H1 (cell line): ENCODE data around the gene SLFN13. TPM values are rescaled to one million over a fixed set of nuclear protein-coding genes. Genes with fewer than 3 reads are reported as not detected.

Source experiments
- CTCF ChIA-PET: fragments of 300-600 bp; sonication (Branson Sonifier 250); formaldehyde crosslinking; loops from one replicate; lab custom pipeline; 2021; ENCODE audit not compliant: partially characterized antibody; lab: Charles Lee
- POLR2A ChIA-PET: fragments of 300-600 bp; sonication (Branson Sonifier 250); formaldehyde crosslinking; loops from one replicate; lab custom pipeline; 2021; ENCODE audit warnings: inconsistent platforms; ENCODE audit not compliant: partially characterized antibody; lab: Charles Lee
- DNase-seq, 2 experiments: peaks; one replicate each; pipeline versions ENCODE4 v3.0.0 to v3.0.0-alpha.2; 2010 to 2022; ENCODE audit warnings: low spot score in 2 of 2, low read depth in 1 of 2, mixed read lengths in 1 of 2
- FAIRE-seq: peaks from 2 replicates; lab custom pipeline; 2011; peaks lifted over from hg19 to GRCh38; lab: Jason Lieb, UNC
- H2AFZ ChIP-seq: 2 replicates; pipeline ENCODE4 v1.8.1; 2012; ENCODE audit warnings: low read length, inconsistent platforms
- H2AK5ac ChIP-seq: 2 replicates; pipeline ENCODE4 v1.6.1; 2013; ENCODE audit warnings: low read depth, low read length
- H2BK120ac ChIP-seq: replicated peaks from 2 replicates; pipeline ENCODE3; 2013; ENCODE audit warnings: low read depth, low read length, inconsistent platforms
- H2BK12ac ChIP-seq: 2 replicates; pipeline ENCODE4 v1.6.1; 2013; ENCODE audit warnings: low read depth, low read length
- H2BK15ac ChIP-seq: 2 replicates; pipeline ENCODE4 v1.6.1; 2013; ENCODE audit warnings: low read length
- H2BK20ac ChIP-seq: 2 replicates; pipeline ENCODE4 v1.6.1; 2013; ENCODE audit warnings: low read length
- H2BK5ac ChIP-seq: 2 replicates; pipeline ENCODE4 v1.6.1; 2013; ENCODE audit warnings: low read depth, low read length
- H3K14ac ChIP-seq: 2 replicates; pipeline ENCODE4 v1.6.1; 2013; ENCODE audit warnings: inconsistent platforms; ENCODE audit not compliant: insufficient read length
- H3K18ac ChIP-seq: 2 replicates; pipeline ENCODE4 v1.6.1; 2013; ENCODE audit warnings: low read length; ENCODE audit errors: extremely low read depth
- H3K23ac ChIP-seq: 2 replicates; pipeline ENCODE4 v1.6.1; 2013; ENCODE audit warnings: inconsistent platforms; ENCODE audit not compliant: insufficient read length
- H3K23me2 ChIP-seq: 2 replicates; pipeline ENCODE4 v1.6.1; 2013; ENCODE audit warnings: low read depth, low read length
- H3K27ac ChIP-seq: 2 replicates; pipeline ENCODE4 v1.6.1; 2011; ENCODE audit warnings: low read depth, low read length, inconsistent platforms
- H3K27me3 ChIP-seq, 4 experiments: replicated peaks in 1 of 4; 1 replicate in 1 of 4; 2 replicates in 3 of 4; pipeline versions ENCODE4 v1.6.1 to v1.8.1; 2011 to 2013; ENCODE audit warnings: low read length in 3 of 4, mild to moderate bottlenecking in 3 of 4, inconsistent platforms in 2 of 4, mixed read lengths in 2 of 4, moderate library complexity in 1 of 4; ENCODE audit not compliant: control insufficient read depth in 3 of 4, insufficient read depth in 3 of 4; ENCODE audit errors: extremely low read depth in 1 of 4
- H3K36me3 ChIP-seq, 4 experiments: 2 replicates each; pipeline versions ENCODE4 v1.6.1 to v1.8.1; 2011 to 2013; ENCODE audit warnings: mild to moderate bottlenecking in 4 of 4, low read length in 3 of 4, moderate library complexity in 2 of 4, control low read depth in 1 of 4, inconsistent platforms in 1 of 4; ENCODE audit not compliant: insufficient read depth in 4 of 4, control insufficient read depth in 2 of 4
- H3K4ac ChIP-seq: replicated peaks from 2 replicates; pipeline ENCODE3; 2013; ENCODE audit warnings: low read length, low read depth, mixed read lengths, inconsistent platforms; ENCODE audit not compliant: insufficient read length
- H3K4me1 ChIP-seq, 4 experiments: replicated peaks in 1 of 4; 1 replicate in 1 of 4; 2 replicates in 3 of 4; pipeline versions ENCODE4 v1.6.1 to v1.8.1; 2011 to 2013; ENCODE audit warnings: low read length in 3 of 4, inconsistent platforms in 2 of 4, mixed read lengths in 1 of 4; ENCODE audit not compliant: insufficient read depth in 4 of 4, control insufficient read depth in 3 of 4
- H3K4me2 ChIP-seq, 2 experiments: 2 replicates each; pipeline versions ENCODE4 v1.6.1 to v1.8.1; 2011 to 2013; ENCODE audit warnings: low read depth in 2 of 2, low read length in 2 of 2, control low read depth in 1 of 2, inconsistent platforms in 1 of 2, mild to moderate bottlenecking in 1 of 2; ENCODE audit not compliant: insufficient read depth in 1 of 2
- H3K4me3 ChIP-seq, 4 experiments: fragments of 200-600, 300-600 bp in 1 of 4; sonication (generic), shearing (Covaris generic), sonication (Bioruptor Twin) in 1 of 4; 2 replicates each; pipeline versions ENCODE4 v1.5.1 to v1.8.1; 2011 to 2016; ENCODE audit warnings: low read length in 4 of 4, low read depth in 3 of 4, control low read depth in 2 of 4, inconsistent platforms in 2 of 4, mild to moderate bottlenecking in 2 of 4, mixed read lengths in 1 of 4, moderate library complexity in 1 of 4; ENCODE audit not compliant: insufficient read depth in 2 of 4; ENCODE audit errors: extremely low read depth in 1 of 4
- H3K56ac ChIP-seq: replicated peaks from 2 replicates; pipeline ENCODE3; 2013; ENCODE audit warnings: low read depth, mild to moderate bottlenecking, mixed read lengths, low read length, inconsistent platforms; ENCODE audit not compliant: insufficient read length
- H3K79me1 ChIP-seq: 2 replicates; pipeline ENCODE4 v1.6.1; 2013; ENCODE audit warnings: low read depth, low read length, control low read depth
- H3K79me2 ChIP-seq, 2 experiments: 2 replicates each; pipeline versions ENCODE4 v1.6.1 to v1.8.1; 2012 to 2013; ENCODE audit warnings: low read length in 2 of 2, mild to moderate bottlenecking in 2 of 2, inconsistent platforms in 1 of 2; ENCODE audit not compliant: insufficient read depth in 2 of 2, control insufficient read depth in 1 of 2
- H3K9ac ChIP-seq, 4 experiments: replicated peaks in 1 of 4; 1 replicate in 1 of 4; 2 replicates in 3 of 4; pipeline versions ENCODE4 v1.6.1 to v1.8.1; 2011 to 2013; ENCODE audit warnings: low read depth in 3 of 4, low read length in 3 of 4, control low read depth in 2 of 4, mild to moderate bottlenecking in 2 of 4, moderate library complexity in 2 of 4, inconsistent platforms in 1 of 4; ENCODE audit errors: extremely low read depth in 1 of 4
- H3K9me3 ChIP-seq, 2 experiments: 2 replicates each; pipeline versions ENCODE4 v1.6.1 to v1.8.1; 2012 to 2013; ENCODE audit warnings: mild to moderate bottlenecking in 2 of 2, moderate library complexity in 2 of 2, control low read depth in 1 of 2, inconsistent platforms in 1 of 2, low read depth in 1 of 2, low read length in 1 of 2, mixed read lengths in 1 of 2; ENCODE audit not compliant: insufficient read depth in 2 of 2
- H4K20me1 ChIP-seq, 2 experiments: replicated peaks in 1 of 2; 2 replicates each; pipeline versions ENCODE3 to v1.8.1; 2011 to 2013; ENCODE audit warnings: inconsistent platforms in 2 of 2, low read length in 2 of 2, mild to moderate bottlenecking in 1 of 2; ENCODE audit not compliant: insufficient read depth in 2 of 2, control insufficient read depth in 1 of 2
- H4K5ac ChIP-seq: 2 replicates; pipeline ENCODE4 v1.6.1; 2013; ENCODE audit warnings: low read length, low read depth, mixed read lengths, inconsistent platforms; ENCODE audit not compliant: insufficient read length
- H4K8ac ChIP-seq: 2 replicates; pipeline ENCODE4 v1.8.0; 2013; ENCODE audit warnings: mild to moderate bottlenecking, moderate library complexity, low read length, inconsistent platforms; ENCODE audit not compliant: insufficient read depth; ENCODE audit errors: extremely low read depth
- H4K91ac ChIP-seq: replicated peaks from 2 replicates; pipeline ENCODE3; 2013; ENCODE audit warnings: low read length, mixed read lengths, inconsistent platforms; ENCODE audit not compliant: insufficient read length
- BACH1 ChIP-seq: IDR thresholded peaks from 2 replicates; pipeline ENCODE4 v1.6.1; 2012; ENCODE audit warnings: low read length, improper control_type of control experiment
- CEBPB ChIP-seq: IDR thresholded peaks from 2 replicates; pipeline ENCODE4 v1.6.1; 2012; ENCODE audit warnings: low read depth, low read length
- EP300 ChIP-seq, 2 experiments: IDR thresholded peaks; 1 replicate in 1 of 2; 2 replicates in 1 of 2; pipeline ENCODE4 v1.6.1; 2011 to 2012; ENCODE audit warnings: low read depth in 2 of 2, low read length in 2 of 2, mild to moderate bottlenecking in 2 of 2, borderline replicate concordance in 1 of 2, inconsistent platforms in 1 of 2, moderate library complexity in 1 of 2
- RAD21 ChIP-seq, 2 experiments: IDR thresholded peaks in 1 of 2; conservative IDR thresholded peaks in 1 of 2; 2 replicates each; pipeline ENCODE4 v1.6.1; 2011; ENCODE audit warnings: low read depth in 2 of 2, low read length in 2 of 2, improper control_type of control experiment in 1 of 2, inconsistent platforms in 1 of 2, mild to moderate bottlenecking in 1 of 2, moderate library complexity in 1 of 2
- SIN3A ChIP-seq, 2 experiments: IDR thresholded peaks in 1 of 2; conservative IDR thresholded peaks in 1 of 2; 2 replicates each; pipeline ENCODE4 v1.6.1; 2011 to 2012; ENCODE audit warnings: low read length in 2 of 2, improper control_type of control experiment in 1 of 2, low read depth in 1 of 2, mild to moderate bottlenecking in 1 of 2
- SIRT6 ChIP-seq: IDR thresholded peaks from one replicate; pipeline ENCODE4 v1.7.1; 2012; ENCODE audit warnings: low read length, inconsistent platforms
- SIX5 ChIP-seq: IDR thresholded peaks from 2 replicates; pipeline ENCODE4 v1.6.1; 2011; ENCODE audit warnings: mild to moderate bottlenecking, low read depth, low read length
- SP1 ChIP-seq: IDR thresholded peaks from 2 replicates; pipeline ENCODE4 v1.6.1; 2011; ENCODE audit warnings: low read depth, low read length
- TCF12 ChIP-seq: IDR thresholded peaks from 2 replicates; pipeline ENCODE4 v1.6.1; 2011; ENCODE audit warnings: low read depth, mild to moderate bottlenecking, low read length
- WGBS, 2 experiments: shearing (Covaris generic) in 1 of 2; methylation state at CpG; one replicate each; pipeline versions ENCODE4 v1.1.6 to v1.1.7; 2013 to 2015; ENCODE audit warnings: low lambda C conversion rate in 2 of 2, mixed read lengths in 2 of 2, inconsistent platforms in 1 of 2, low coverage in 1 of 2, missing lambda C conversion rate in 1 of 2; ENCODE audit not compliant: insufficient replicate concordance in 2 of 2, insufficient coverage in 1 of 2, insufficient read length in 1 of 2; ENCODE audit errors: extremely low coverage in 1 of 2, missing lambda C conversion rate in 1 of 2; 5-methylcytosine and 5-hydroxymethylcytosine counted together
- polyA plus RNA-seq, 7 experiments: library from polyadenylated mRNA; depleted of rRNA in 3 of 7; stranded (reverse) in 5 of 7; unstranded in 2 of 7; fragments of >200 nt in 5 of 7; fragments of 200-250 nt in 2 of 7; gene quantifications; 1 replicate in 5 of 7; 2 replicates in 1 of 7; 4 replicates in 1 of 7; pipeline versions ENCODE4 v1.2.1 to v1.2.3, GENCODE V29; 2011 to 2013; ENCODE audit warnings: missing spikeins in 2 of 7, mixed read lengths in 2 of 7
- total RNA-seq: library from RNA; stranded (reverse); fragmentation: NEBNext Ultra II Directional; extraction: Animal tissue kit (Norgen Biotek cat#: 25700); gene quantifications from 2 replicates; pipeline ENCODE4 v1.2.1, GENCODE V29; 2021
- TF ChIP-seq, protein P1 (sequence below), 3 experiments: IDR thresholded peaks; 1 replicate in 2 of 3; 2 replicates in 1 of 3; pipeline versions ENCODE4 v1.5.1 to v1.6.1; 2011; ENCODE audit warnings: low read length in 3 of 3, mild to moderate bottlenecking in 3 of 3, inconsistent platforms in 2 of 3, low read depth in 1 of 3, moderate library complexity in 1 of 3; ENCODE audit not compliant: insufficient read depth in 1 of 3; ENCODE audit errors: control extremely low read depth in 1 of 3

The SLFN13 gene
- total and polyA plus RNA-seq, 2 of the 8 experiments (the other 6 are each of a cell fraction or from before 2014, with no cell fraction given), result 15.7 to 27.5 TPM

DNA sequence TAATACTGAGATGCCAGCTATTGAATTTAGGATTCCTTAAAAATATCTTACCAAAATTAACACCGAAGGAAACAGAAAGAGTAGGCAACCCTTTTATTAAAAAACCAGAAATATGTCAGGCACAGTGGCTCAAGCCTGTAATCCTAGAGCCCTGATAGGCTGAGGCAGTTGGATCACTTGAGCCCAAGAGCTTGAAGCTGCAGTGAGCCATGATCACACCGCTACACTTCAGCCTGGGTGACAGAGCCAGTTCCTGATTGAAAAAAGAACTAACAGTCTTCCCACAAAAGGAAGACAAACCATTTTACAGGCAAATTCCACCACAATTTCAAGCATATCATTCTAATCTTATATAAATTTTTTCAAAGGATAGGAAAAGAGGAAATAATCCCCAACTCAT lies 31.9 kb downstream of the SLFN13 start:
- CTCF ChIA-PET, result interaction anchor here (0.6 kb wide), 1 partner anchor 1749 kb away, joined by 5 read pairs; no protein-coding TSS in a partner anchor
- H3K79me2 ChIP-seq, result no peaks in the 10 kb centered on the region

More for the DNA sequence above, 31.9 kb downstream of the SLFN13 start:
- no peak overlapping the region for H3K23ac ChIP-seq
- H2BK15ac ChIP-seq, result no peak overlapping the region
- H4K8ac ChIP-seq, result no peak overlapping the region
- no peaks in the 10 kb centered on the region for H3K79me1 ChIP-seq
- H3K23me2 ChIP-seq, result no peaks in the 10 kb centered on the region
- no peak overlapping the region for H3K18ac ChIP-seq
- TF ChIP-seq SIRT6 (no peak), SIN3A (conservative IDR thresholded peaks at IDR 0.05 in 1 of 2, IDR thresholded peaks at IDR 0.05 in 1 of 2; ENCODE audit: low read depth in 1 of 2, low read length in 2 of 2) (no peak), SIX5 (no peak), BACH1 (no peak), EP300 (IDR thresholded peaks at IDR 0.05; ENCODE audit: borderline replicate concordance in 1 of 2, low read depth in 2 of 2, low read length in 2 of 2) (no peak), CEBPB (no peak), RAD21 (IDR thresholded peaks at IDR 0.05 in 1 of 2, conservative IDR thresholded peaks at IDR 0.05 in 1 of 2; ENCODE audit: low read depth in 2 of 2, low read length in 2 of 2) (no peak), TCF12 (no peak), SP1 (no peak)
- TF ChIP-seq, protein P1, sequence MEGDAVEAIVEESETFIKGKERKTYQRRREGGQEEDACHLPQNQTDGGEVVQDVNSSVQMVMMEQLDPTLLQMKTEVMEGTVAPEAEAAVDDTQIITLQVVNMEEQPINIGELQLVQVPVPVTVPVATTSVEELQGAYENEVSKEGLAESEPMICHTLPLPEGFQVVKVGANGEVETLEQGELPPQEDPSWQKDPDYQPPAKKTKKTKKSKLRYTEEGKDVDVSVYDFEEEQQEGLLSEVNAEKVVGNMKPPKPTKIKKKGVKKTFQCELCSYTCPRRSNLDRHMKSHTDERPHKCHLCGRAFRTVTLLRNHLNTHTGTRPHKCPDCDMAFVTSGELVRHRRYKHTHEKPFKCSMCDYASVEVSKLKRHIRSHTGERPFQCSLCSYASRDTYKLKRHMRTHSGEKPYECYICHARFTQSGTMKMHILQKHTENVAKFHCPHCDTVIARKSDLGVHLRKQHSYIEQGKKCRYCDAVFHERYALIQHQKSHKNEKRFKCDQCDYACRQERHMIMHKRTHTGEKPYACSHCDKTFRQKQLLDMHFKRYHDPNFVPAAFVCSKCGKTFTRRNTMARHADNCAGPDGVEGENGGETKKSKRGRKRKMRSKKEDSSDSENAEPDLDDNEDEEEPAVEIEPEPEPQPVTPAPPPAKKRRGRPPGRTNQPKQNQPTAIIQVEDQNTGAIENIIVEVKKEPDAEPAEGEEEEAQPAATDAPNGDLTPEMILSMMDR (IDR thresholded peaks at IDR 0.05; ENCODE audit: control extremely low read depth in 1 of 3, insufficient read depth in 1 of 3, low read depth in 1 of 3, low read length in 3 of 3), result no peak
- no peak overlapping the region for H3K4me3 ChIP-seq
- WGBS, 2 experiments, result 91% methylated on average over 2 of the region's 2 CpGs; no CpG with 5 or more reads in 1 of the 2 experiments
- H3K27ac ChIP-seq, result no peak overlapping the region
- H2BK5ac ChIP-seq, result no peak overlapping the region
- H3K4ac ChIP-seq, result no peak overlapping the region
- H2AFZ ChIP-seq, result no peak overlapping the region
- H2AK5ac ChIP-seq, result no peak overlapping the region
- no peak overlapping the region for H2BK120ac ChIP-seq
- H2BK12ac ChIP-seq, result no peak overlapping the region
- H4K5ac ChIP-seq, result no peak overlapping the region
- no peak overlapping the region for H3K14ac ChIP-seq
- no peaks in the 10 kb centered on the region for H3K4me1 ChIP-seq
- no peaks in the 10 kb centered on the region for H4K20me1 ChIP-seq
- no peak overlapping the region for H3K56ac ChIP-seq
- H3K36me3 ChIP-seq, result no peaks in the 10 kb centered on the region; a peak in 1 of 8 replicates
- no peak overlapping the region for H3K9ac ChIP-seq
- no peak overlapping the region for H2BK20ac ChIP-seq
- no peak overlapping the region for H4K91ac ChIP-seq
- FAIRE-seq, result no peak
- no peak for DNase-seq
- no peak overlapping the region for H3K4me2 ChIP-seq
- no peaks in the 10 kb centered on the region for H3K9me3 ChIP-seq
- POLR2A ChIA-PET, result no interaction called here
- H3K27me3 ChIP-seq, result no peaks in the 10 kb centered on the region
